IMR-90 (cell line): ENCODE data around the gene KAZN.

Experiments used
- CTCF ChIP-seq: conservative IDR thresholded peaks from 2 replicates; pipeline ENCODE4 v1.5.1; 2012; ENCODE audit warnings: mild to moderate bottlenecking, low read depth, low read length, improper control_type of control experiment
- MAZ ChIP-seq: IDR thresholded peaks from 2 replicates; pipeline ENCODE4 v1.6.1; 2012; ENCODE audit warnings: low read depth, mild to moderate bottlenecking, low read length, improper control_type of control experiment, moderate library complexity, borderline replicate concordance
- POLR2A ChIP-seq: IDR thresholded peaks from 2 replicates; pipeline ENCODE4 v1.6.1; 2012; ENCODE audit warnings: mild to moderate bottlenecking, low read depth, low read length
- RFX5 ChIP-seq: IDR thresholded peaks from 2 replicates; pipeline ENCODE4 v1.8.0; 2012; ENCODE audit warnings: low read depth, mild to moderate bottlenecking, low read length, moderate library complexity

- TF ChIP-seq CTCF (no peak), RFX5 (no peak), POLR2A (no peak), MAZ (no peak)
Observed at GRCh38 chr1:14659913-14660312, 61.4 kb downstream of the KAZN start.
